Renal cortex interstitium (tissue), 11 donors: Measurements from ENCODE around the gene OR13J1. TPM values are rescaled to one million over a fixed set of nuclear protein-coding genes. Genes with fewer than 3 reads are reported as not detected.

Source experiments
- DNase-seq, 11 donors: peaks; one replicate each; pipeline ENCODE4 v3.0.0-alpha.2; 2013; ENCODE audit warnings: low read depth in 9 of 11, low spot score in 4 of 11; ENCODE audit errors: extremely low read depth in 1 of 11
- polyA plus RNA-seq, 3 donors: library from polyadenylated mRNA; unstranded; fragments of 120-200 nt; gene quantifications; one replicate each; pipeline ENCODE4 v1.2.1, GENCODE V29; 2013; ENCODE audit not compliant: insufficient read length in 3 of 3

Gene OR13J1
- polyA plus RNA-seq, 3 donors: 0.11 TPM; not detected in 2

DNA sequence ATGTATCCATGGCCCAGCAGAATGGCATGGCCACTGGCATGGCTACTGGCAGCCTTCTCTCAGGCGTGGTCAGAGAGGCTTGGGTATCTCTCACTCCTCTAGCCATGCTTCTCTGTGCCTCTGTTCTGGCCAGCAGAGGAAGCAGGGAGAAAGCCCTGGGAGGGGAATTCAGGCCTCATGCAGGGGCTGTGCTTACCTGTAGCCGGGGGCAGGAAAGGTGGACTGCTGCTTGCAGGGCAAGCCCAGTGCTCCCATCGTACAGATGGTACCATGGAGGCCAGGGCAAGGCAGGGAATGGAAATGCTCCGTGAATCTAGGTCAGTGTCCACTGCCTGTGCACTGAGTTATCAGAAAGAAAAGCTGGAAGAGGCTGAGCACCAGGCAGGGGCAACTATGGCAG is 2.7 kb downstream of the OR13J1 start:
- no peak for DNase-seq

DNA sequence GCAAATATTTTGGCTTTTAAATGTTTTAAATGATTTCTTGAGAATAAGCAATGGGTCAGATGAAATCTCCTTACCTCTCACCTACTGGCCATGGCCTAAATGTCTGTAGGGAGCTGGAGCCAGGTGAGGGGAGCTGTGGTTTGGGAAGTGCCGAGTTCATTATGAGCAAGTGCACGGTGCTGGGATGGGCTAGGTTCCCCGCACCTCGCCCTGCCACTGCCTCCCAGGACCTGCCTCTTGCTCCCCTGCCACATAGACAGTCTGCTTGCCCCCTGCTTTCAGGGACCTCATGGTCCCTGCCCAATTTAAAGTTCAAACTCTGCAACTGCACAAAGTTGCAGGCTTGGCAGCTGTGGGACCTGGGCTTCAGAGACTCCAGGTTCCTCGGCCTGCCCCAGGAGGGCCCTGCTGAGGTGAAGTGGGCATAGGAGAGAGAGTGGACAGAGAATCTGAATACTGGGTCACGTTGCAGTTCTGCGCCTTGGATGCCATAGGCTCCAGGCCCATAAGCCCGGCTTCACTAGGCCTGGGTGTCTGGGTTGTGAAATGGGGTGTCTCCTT is 5.4 kb downstream of the OR13J1 start:
- no peak for DNase-seq

DNA sequence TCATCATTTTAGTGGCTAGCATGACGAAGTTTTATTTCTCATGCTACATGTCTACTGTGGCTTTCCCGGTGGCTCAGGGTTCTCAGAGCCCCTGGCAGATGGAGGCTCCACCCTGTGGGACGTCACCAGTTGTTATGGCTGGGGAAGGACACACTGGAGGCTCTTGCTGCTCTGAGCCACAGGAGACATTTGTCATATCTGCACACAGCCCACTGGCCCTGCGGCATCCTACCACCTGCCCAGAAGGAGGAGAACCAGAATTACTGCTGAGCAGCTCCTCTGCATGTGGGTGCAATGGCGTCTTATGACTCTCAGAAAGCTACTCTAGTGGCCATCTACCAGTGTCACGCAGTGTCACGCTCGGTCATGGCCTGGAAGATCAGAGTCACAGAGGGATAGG is 6.6 kb downstream of the OR13J1 start:
- no peak for DNase-seq

DNA sequence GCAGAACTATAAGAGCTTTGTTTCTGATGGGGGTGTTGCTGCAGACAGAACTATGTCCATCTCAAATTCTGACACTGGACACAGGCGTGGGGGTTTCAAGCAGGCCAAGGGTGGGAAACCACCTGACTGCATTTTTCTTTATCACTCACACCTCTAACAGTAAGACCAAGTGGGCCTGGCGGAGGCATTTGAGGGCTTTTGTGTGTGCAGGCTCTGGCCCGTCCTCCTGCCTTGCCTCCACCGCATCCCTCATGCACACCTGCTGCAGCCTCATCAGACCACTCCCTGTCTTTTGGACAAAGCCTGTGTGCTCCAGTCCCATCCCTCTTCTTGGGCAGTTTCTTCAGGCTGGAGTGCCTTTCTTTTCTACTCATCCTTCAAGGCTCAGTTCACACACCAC is 7.9 kb downstream of the OR13J1 start:
- no peak for DNase-seq

DNA sequence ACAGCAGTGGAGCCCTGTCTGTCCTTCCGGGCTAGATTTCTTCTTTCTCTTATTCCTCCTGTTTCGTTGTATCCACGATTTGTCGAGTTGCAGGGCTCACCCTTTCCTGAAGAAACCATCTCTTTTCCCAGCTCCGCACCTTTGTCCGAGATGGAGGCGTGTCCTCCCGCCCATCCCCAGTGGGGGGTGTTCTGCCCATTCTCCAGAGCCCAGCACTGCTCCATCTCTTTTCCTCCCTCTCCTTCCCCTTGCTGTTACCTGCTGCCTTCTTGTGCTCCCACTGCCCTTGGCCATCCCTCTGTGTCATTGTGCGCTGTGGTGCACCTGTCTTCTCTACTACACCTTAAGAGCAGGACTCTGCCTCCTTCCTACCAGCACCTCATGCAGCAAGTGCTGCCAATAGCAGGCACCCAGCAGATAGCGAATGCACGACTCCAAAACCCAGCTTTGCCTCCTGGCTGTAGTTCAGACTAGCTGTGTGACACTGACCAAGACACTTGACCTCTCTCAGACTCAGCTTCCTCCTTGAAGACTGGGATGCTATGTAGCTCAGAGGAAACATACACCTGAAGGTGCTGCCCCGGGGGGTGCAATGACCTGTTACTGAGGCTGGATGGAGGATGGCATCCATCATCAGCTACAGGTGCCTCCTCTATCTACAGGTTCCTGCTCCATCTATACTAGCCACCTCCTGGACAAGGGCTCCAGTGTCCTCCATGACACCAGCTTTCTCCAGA is 8.9 kb downstream of the OR13J1 start:
- no peak for DNase-seq

DNA sequence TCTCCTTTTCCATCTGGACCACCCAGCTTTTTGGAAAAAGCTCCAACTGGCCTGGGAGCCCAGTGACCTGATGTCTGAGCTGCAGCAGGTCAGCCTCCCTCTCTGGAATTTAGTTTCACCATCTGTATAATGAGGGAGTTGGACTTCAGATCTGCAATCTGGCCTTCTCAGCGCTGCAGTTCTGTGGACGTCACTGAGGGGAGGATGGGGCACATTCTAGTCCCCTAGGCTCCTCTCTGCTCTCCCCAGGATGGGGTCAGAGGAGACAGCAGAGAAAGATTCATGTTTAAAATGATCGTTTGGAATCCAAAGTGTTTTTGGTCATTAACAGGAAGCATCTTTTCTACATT is 10.2 kb downstream of the OR13J1 start:
- DNase-seq: no peak

DNA sequence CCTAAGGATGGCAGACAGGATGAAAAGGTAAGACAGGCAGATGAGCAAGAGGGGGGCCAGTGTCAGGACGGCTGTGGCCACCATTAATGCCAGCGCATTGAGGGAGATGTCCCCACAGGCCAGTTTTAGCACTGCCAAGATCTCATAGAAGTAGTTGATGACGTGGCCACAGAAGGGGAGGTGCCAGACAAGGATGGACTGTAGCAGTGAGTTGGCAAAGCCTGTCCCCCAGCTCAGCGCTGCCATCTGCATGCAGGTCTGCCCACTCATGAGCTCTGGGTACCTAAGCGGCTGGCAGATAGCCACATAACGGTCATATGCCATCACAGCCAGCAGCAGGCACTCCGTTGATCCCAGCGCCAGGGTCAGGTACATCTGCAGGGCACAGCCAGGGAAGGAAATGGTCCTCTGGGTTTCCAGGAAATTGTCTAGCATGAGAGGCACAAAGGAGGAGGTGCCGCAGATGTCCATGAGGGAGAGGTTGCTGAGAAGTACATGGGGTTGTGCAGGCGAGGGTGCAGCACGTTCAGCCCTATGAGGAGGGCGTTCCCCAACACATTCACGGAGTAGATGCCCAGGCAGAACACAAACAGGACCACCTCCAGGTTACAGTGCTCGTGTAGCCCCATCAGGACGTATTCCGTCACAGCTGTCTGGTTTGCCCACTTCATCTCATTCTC is 10.8 kb downstream of the OR13J1 start:
- DNase-seq: no peak

DNA sequence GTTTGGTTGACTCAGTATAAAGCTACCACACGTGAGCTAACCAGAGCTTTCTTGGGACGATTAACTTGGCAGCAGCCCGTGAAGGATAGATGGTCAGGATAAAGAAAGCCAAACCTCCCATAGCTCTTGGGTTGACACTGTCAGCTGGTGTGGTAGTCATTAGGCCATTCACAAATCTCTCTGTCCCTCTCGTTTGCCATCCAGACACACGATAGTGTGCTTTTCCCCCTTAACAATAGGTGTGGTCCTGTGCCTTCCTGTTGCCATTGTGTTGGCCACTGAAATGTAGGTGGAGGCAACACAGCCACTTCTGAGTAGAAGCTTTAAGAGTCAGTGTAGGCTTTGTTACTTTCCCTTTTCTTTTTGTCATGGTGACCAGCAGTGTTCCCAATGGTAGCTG is 11.7 kb downstream of the OR13J1 start:
- no peak for DNase-seq

DNA sequence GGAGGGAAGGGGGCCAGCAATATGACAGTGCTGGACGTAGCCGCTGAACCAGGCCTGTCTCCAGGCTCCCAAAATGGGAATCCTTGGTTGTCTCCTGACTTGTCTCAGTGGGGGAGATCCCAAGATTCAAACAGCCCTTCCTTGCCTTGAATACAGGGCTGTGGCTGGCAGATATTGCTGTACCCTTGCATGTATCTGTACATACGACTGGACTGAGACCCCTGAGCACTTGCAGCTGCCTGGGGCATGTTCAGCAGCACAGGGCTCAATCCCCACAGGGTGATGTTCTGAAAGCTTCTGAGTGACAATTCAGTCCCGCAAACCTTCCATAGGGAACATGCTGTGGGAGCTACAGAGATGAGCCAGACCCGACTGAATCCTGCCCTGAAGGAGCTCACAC is 13.3 kb downstream of the OR13J1 start:
- no peak for DNase-seq

DNA sequence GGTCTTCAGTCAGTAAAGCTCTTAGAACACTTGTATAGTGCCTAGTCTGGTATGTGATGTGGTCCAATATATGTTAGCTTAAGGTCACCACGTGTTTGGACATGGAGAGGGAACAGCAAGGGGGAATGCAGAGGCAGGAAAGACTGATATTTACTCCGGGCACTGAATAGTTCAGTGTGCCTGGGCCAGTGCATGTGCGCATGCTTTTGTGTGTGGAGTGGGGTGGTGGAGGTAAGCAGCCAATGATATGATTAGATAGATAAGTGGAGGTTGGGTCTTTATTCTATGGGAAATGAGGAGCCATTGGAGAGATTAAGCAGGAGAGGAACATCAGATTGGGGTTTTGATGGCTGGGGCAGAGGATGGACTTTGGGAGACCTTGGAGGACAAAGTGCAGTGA is 14.0 kb downstream of the OR13J1 start:
- no peak for DNase-seq

DNA sequence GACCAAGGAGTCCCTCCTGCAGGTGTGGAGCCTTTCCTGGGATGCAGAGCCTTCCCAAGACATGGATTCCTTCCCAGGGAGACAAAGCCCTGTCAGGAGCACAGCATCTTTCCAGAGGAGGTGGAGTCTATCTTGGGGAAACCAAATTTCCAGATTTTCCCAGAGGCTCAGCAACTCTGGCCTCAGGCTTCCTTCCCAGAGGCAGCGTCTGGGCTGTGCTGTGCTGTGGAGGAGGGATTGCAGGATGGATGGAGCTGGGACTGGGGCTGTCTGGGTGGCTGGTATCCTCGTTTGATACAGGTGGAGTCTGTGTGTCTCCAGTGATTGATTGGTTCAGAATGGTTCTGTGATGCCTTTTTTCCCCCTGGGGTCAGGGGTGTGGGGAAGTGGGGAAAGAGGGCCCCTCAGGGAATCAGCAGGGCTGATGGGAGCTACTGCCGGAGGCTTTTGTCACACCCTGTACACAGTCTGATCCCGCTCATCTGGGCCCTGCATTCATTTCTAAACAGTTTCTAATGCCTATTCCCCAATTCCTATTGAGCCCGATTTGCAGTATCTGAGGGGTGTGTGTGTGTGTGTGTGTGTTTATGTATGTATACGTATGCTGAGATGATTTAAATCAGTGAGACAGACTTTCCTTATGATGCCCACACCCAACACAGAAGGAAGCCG is 16.0 kb downstream of the OR13J1 start:
- DNase-seq: no peak

DNA sequence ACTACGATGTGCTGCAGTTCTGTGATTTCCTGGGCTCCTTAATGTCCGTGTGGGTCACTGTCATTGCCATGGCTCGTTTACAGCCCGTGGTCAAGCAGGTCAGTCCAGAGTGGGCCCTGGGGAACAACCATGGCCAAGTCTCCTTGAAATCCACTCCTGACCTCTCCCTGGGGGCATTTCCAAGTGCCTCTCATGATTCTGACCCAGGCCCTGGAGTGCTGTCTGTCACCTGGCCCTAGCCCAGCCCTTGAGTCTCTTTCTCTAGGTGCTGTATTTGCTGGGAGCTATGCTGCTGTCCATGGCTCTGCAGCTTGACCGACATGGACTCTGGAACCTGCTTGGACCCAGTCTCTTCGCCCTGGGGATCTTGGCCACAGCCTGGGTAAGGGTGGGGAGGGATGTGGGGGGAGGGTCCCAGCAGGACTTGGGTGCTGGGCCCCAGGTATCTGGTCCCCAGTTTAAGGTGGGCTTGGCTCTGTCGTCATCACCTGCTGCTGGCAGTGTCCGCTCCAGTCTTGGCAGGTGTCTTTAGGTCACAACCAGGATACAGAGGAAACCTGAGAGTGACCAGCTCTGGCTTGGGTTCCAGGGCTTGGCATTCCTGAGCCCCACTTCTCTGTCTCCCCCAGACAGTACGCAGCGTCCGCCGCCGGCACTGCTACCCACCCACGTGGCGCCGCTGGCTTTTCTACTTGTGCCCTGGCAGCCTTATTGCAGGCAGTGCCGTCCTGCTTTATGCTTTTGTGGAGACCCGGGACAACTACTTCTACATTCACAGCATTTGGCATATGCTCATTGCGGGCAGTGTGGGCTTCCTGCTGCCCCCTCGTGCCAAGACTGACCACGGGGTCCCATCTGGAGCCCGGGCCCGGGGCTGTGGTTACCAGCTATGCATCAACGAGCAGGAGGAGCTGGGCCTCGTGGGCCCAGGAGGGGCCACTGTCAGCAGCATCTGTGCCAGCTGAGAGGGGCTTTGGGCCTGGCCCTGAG is 17.0 kb downstream of the OR13J1 start:
- DNase-seq: no peak

DNA sequence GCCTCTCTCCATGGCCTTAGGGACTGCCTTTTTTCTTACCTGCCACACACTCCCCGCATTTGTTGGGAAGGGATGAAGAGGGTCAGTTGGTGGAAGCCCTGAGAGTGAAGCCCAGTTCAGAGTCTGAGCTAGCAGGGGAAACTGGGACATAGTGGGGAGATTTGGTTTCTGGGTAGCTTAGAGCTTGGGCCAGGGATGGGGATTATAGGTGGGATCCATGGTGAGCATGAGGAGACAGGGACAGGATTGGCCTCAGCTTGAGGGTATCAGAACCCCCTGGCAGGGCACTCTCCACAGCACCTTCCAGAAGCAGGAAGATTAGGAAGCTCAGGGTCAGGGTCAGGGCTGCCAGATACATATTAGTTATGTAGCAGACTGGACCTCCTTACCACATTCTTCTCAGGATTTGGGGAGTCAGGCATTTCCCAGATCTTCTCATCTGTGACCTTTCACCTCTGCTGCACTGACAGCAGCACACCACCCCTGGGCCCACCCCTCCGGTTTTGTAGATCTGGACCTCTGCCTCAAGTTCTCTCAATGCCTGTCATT is 17.9 kb downstream of the OR13J1 start:
- DNase-seq: no peak

DNA sequence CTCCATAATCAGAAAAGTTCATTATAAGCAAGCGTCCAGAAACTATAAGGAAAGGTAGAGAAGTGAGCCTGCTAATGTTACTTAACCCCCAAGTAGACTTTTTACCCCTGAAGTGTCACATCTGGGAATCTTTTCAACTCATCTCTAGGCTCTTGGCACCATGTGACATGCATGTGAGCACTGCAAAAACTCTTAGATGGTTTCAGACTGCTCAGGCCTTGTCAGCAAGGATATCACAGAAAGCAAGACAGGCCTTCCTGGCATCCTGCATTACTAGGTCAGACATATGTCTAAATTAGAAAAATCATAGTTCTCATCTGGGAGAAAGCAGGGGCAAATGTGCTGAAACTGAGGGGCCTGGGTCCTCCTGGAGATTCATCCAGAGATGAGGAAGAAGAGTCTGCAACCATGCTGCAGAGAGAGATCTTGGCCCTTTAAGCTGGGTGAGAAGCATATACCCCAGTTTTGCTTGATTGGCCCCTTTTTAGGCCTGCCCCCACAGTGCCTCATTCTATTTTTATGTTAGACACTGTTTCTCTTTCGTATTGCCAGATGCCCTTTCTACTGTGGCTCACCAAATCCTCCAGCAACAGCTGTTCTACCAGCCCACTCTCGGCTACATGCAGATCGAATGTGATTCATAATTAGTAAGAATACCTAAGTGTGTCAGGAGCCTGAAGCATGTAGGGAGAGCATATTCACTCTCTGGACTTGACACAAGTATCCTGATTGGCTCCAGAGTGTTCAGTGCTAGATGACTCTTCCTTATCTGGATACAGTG is 22.2 kb downstream of the OR13J1 start:
- no peak for DNase-seq

DNA sequence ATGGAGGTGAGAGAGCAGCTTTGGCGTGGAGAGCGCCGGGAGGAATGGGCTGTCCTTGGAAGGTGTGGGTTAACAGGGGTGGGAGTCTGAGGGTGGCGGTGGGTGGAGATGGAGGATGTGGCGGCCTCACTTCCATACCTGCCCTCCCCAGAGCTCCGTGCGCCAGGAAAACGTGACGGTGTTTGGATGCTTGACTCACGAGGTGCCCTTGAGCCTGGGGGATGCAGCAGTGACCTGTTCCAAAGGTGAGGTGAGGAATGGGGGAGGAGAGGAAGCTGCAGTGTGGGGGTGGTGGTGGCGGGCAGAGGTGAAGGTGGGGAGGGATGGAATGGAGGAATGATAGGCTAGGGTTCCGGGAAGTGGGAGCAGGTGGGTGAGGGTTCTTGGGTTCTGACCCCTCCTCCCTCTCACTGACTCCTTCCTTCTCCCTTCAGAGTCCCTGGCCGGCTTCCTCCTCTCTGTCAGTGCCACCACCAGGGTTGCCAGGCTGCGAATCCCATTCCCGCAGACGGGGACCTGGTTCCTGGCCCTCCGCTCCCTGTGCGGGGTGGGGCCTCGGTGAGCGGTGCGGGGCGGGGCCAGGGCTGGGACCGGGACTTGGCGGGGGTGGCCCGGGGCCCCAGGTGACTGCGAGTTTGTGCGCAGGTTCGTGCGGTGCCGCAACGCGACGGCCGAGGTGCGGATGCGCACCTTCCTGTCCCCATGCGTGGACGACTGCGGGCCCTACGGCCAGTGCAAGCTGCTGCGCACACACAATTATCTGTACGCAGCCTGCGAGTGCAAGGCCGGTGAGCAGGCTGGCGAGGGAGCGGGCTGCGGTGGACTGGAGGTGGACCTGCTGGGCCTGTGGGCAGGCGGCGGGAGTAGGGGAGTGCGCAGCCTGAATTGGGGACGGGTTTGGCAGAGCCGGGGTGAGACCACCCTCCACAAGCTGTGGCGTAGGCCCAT is 24.1 kb downstream of the OR13J1 start:
- DNase-seq: no peak

DNA sequence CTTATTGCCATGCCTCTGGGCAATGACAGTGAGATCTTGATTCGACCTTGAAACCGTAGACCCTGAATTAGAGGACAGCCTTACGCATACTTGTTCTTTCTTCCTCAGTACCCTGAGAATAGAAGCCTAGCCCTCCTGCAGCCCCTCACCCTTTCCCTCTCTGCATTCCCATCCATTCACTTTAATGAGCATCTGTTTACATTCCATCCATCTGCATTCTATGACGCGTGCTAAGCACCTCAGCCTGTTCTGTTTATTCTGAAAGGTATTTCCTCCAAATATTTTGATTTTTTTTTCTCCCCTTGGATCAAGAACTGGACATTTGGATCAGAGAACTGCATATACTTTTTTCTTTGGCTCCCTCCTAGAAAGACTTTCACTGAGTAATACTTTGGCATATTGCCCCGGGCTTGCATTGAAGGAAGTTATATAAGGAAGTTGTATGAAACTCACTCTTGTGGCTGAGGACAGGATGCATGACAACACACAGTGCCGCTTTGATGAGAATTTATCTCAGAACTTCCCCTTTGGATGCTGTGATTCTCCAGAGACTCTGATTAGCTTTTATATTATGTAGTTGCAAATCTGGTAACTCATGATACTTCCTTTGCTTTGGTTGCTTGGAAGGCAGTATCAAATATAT is 25.5 kb downstream of the OR13J1 start:
- DNase-seq: peak in 5 of 11 donors; percentile 41 to 63 (median 55)
